ENCODE results near the gene ACY1. TPM values are rescaled to one million over a fixed set of nuclear protein-coding genes. Genes with fewer than 3 reads are reported as not detected.
A peak's percentile ranks its signal among the peaks of the same experiment; 100 is the strongest.

Gene ACY1
- total and polyA plus RNA-seq, 2 of the 13 experiments (the other 11 are each of a cell fraction or from before 2014, with no cell fraction given): 113 to 162 TPM

DNA sequence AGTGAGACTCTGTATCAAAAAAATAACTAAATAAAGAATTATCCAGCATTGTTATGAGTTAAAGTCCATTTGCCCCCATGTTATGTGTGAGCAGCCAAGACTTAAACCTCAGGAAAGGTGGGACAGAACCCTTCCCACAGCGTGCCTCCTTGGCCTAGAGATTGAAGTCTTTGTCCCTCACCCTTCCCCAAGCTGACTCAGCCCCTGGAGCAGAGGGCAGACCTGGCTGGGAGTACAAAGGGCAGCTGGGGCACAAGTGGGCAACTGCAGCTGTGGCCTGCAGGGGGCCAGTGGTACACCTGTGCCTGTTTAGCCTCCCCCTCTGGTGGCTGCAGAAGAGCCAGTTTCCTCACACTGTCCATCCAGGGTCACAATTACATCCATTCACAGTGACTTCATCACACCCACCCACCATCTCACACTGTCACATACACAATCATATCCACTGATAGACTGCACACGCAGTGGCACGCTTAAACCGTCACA lies 940 bp upstream of the ACY1 start (continued):
- TF ChIP-seq PAXIP1 (CRISPR knock-in tag; conservative IDR thresholded peaks at IDR 0.05): peak; percentile 84
- TF ChIP-seq TEAD3 (CRISPR knock-in tag; optimal IDR thresholded peaks at IDR 0.05; ENCODE audit: borderline replicate concordance): no peak
- peak; percentile 81; the same call in 1 of the 2 replicates for TF ChIP-seq THAP9 (CRISPR knock-in tag; IDR thresholded peaks at IDR 0.05; ENCODE audit: borderline replicate concordance)
- TF ChIP-seq TFDP2 (CRISPR knock-in tag; IDR thresholded peaks at IDR 0.05): no peak; the same call in 1 of the 2 replicates
- TF ChIP-seq ZNF563 (CRISPR knock-in tag; IDR thresholded peaks at IDR 0.05): no peak
- TF ChIP-seq PHB2 (IDR thresholded peaks at IDR 0.05; ENCODE audit: partially characterized antibody): no peak
- no peak for TF ChIP-seq XBP1 (CRISPR knock-in tag; IDR thresholded peaks at IDR 0.05)
- no peak for TF ChIP-seq ELK4 (CRISPR knock-in tag; IDR thresholded peaks at IDR 0.05; ENCODE audit: borderline replicate concordance)
- no peak for TF ChIP-seq ZMAT5 (CRISPR knock-in tag; IDR thresholded peaks at IDR 0.05; ENCODE audit: borderline replicate concordance, low read depth)
- no peak for TF ChIP-seq ZNF713 (CRISPR knock-in tag; IDR thresholded peaks at IDR 0.05)
- no peak for TF ChIP-seq ZNF7 (CRISPR knock-in tag; IDR thresholded peaks at IDR 0.05)
- TF ChIP-seq MZF1 (CRISPR knock-in tag; IDR thresholded peaks at IDR 0.05; ENCODE audit: borderline replicate concordance): no peak
- TF ChIP-seq PCBP2 (optimal IDR thresholded peaks at IDR 0.05; ENCODE audit: low read depth, low read length, poor library complexity, severe bottlenecking): no peak
- TF ChIP-seq ZBTB20 (CRISPR knock-in tag; IDR thresholded peaks at IDR 0.05; ENCODE audit: borderline replicate concordance, low read depth): no peak
- TF ChIP-seq YY1 (IDR thresholded peaks at IDR 0.05; ENCODE audit: insufficient read depth, insufficient replicate concordance, low read depth, low read length): peak; percentile 45
- TF ChIP-seq NFIB (CRISPR knock-in tag; IDR thresholded peaks at IDR 0.05; ENCODE audit: borderline replicate concordance): no peak
- no peak for TF ChIP-seq SIX1 (CRISPR knock-in tag; IDR thresholded peaks at IDR 0.05; ENCODE audit: borderline replicate concordance)
- TF ChIP-seq NAIF1 (CRISPR knock-in tag; IDR thresholded peaks at IDR 0.05; ENCODE audit: borderline replicate concordance): 0 out of 2 replicates have a peak, but pooled peaks have one; percentile 18
- no peak; the same call in 1 of the 2 replicates for TF ChIP-seq ZNF205 (CRISPR knock-in tag; IDR thresholded peaks at IDR 0.05)
- TF ChIP-seq SCMH1 (CRISPR knock-in tag; IDR thresholded peaks at IDR 0.05; ENCODE audit: borderline replicate concordance): no peak
- TF ChIP-seq ZNF652 (CRISPR knock-in tag; IDR thresholded peaks at IDR 0.05; ENCODE audit: borderline replicate concordance, low read depth): 0 out of 2 replicates have a peak, but pooled peaks have one; percentile 16

Measured in HepG2 (cell line).